B cell (primary cell): ENCODE results near the gene TTC21A.

Experiments used
- CTCF ChIP-seq: fragments of 200-600 bp; IDR thresholded peaks from one replicate; pipeline ENCODE4 v1.8.0; 2022; ENCODE audit warnings: antibody characterized with exemption, mild to moderate bottlenecking
- EZH2 ChIP-seq: IDR thresholded peaks from 2 replicates; pipeline ENCODE4 v1.6.1; 2012; ENCODE audit warnings: borderline replicate concordance, low read depth, mild to moderate bottlenecking, moderate library complexity, low read length; ENCODE audit not compliant: insufficient read depth, poor library complexity, severe bottlenecking

- TF ChIP-seq CTCF (no peak), EZH2 (no peak)
These were observed 18.6 kb upstream of the TTC21A start for GRCh38 chr3:39088889-39089288.
